Measurements from ENCODE around the gene OR2T27.
"Not testable (repeated sequence)": the region's sequence is repeated elsewhere in the genome, so short reads cannot be mapped to it uniquely, and the experiment has no call there.

The OR2T27 gene

GRCh38 chr1:248655354-248655753, at the start of gene OR2T27:
TSS of gene OR2T27 (minus strand) at chr1:248655528. CDS start at chr1:248650884, 4,644 bp downstream.
- DNase-seq, result not testable (repeated sequence)

GRCh38 chr1:248704606-248705005, 49.3 kb upstream of the OR2T27 start:
- no peak for DNase-seq

- DNase-seq, result no peak
Observed at GRCh38 chr1:248703674-248704073, 48.3 kb upstream of the OR2T27 start.

- no peak for DNase-seq
Observed at GRCh38 chr1:248702714-248703113, 47.4 kb upstream of the OR2T27 start, which contains the start of gene OR14I1. TSS of gene OR14I1 (minus strand) at chr1:248702766.

- DNase-seq, result no peak
Observed at GRCh38 chr1:248699099-248699498, 43.8 kb upstream of the OR2T27 start.

- no peak for DNase-seq
Observed at GRCh38 chr1:248697907-248698306, 42.6 kb upstream of the OR2T27 start.

GRCh38 chr1:248696774-248697173, 41.4 kb upstream of the OR2T27 start:
- no peak for DNase-seq

- peak; percentile 19 for DNase-seq
Observed at GRCh38 chr1:248696261-248696660, 40.9 kb upstream of the OR2T27 start.

GRCh38 chr1:248695451-248696132, 40.3 kb upstream of the OR2T27 start:
- DNase-seq, result no peak

GRCh38 chr1:248691567-248692155, 36.3 kb upstream of the OR2T27 start:
- no peak for DNase-seq

GRCh38 chr1:248688527-248689298, 33.4 kb upstream of the OR2T27 start:
- DNase-seq, result no peak

- DNase-seq, result peak; percentile 19
Observed at GRCh38 chr1:248686815-248687214, 31.5 kb upstream of the OR2T27 start.

- no peak for DNase-seq
Observed at GRCh38 chr1:248681651-248682050, 26.3 kb upstream of the OR2T27 start.

- no peak for DNase-seq
Observed at GRCh38 chr1:248670003-248670402, 14.7 kb upstream of the OR2T27 start.

GRCh38 chr1:248663453-248664328, 8.4 kb upstream of the OR2T27 start:
- DNase-seq, result not testable (repeated sequence)

- not testable (repeated sequence) for DNase-seq
Observed at GRCh38 chr1:248656797-248657196, 1.5 kb upstream of the OR2T27 start.

GRCh38 chr1:248648770-248649536, 6.4 kb downstream of the OR2T27 start:
- not testable (repeated sequence) for DNase-seq

- not testable (repeated sequence) for DNase-seq
Observed at GRCh38 chr1:248645178-248645577, 10.2 kb downstream of the OR2T27 start, which contains the start of gene OR2T35. TSS of gene OR2T35 (minus strand) at chr1:248645278. CDS start at chr1:248639258, 6,020 bp downstream.

- DNase-seq, result not testable (repeated sequence)
Observed at GRCh38 chr1:248642971-248643651, 12.2 kb downstream of the OR2T27 start.

- not testable (repeated sequence) for DNase-seq
Observed at GRCh38 chr1:248641583-248641982, 13.7 kb downstream of the OR2T27 start.

GRCh38 chr1:248640906-248641305, 14.4 kb downstream of the OR2T27 start:
- not testable (repeated sequence) for DNase-seq

All from activated CD4-positive, alpha-beta T cell treated with anti-CD3 and anti-CD28 coated beads, Interleukin-2, Interleukin-6, amounts not matched to agents 100 ng/mL and 50 ng/mL, durations not matched to agents 16 hours and 8 hours (primary cell).